GM23338 (cell line): Measurements from ENCODE around the gene FBXW10.
"Not testable (repeated sequence)": the region's sequence is repeated elsewhere in the genome, so short reads cannot be mapped to it uniquely, and the experiment has no call there.

Experiments
- CREB1 ChIP-seq: fragments of 250-450 bp; sonication (Bioruptor Pico); IDR thresholded peaks from 2 replicates; pipeline ENCODE4 v1.5.0; 2020; ENCODE audit warnings: low read depth, mild to moderate bottlenecking, moderate library complexity
- EZH2 ChIP-seq: fragments of 200-600 bp; sonication (generic); IDR thresholded peaks from one replicate; pipeline ENCODE4 v1.8.0; 2017; ENCODE audit warnings: antibody characterized with exemption, mild to moderate bottlenecking, low read depth; ENCODE audit not compliant: unreplicated experiment
- EZH2phosphoT487 ChIP-seq: fragments of 200-600 bp; sonication (generic); IDR thresholded peaks from one replicate; pipeline ENCODE4 v1.8.1; 2018; ENCODE audit warnings: antibody characterized with exemption; ENCODE audit not compliant: unreplicated experiment
- NANOG ChIP-seq: IDR thresholded peaks from 2 replicates; pipeline ENCODE4 v1.6.1; 2016; ENCODE audit warnings: antibody characterized with exemption, borderline replicate concordance
- POLR2AphosphoS5 ChIP-seq: IDR thresholded peaks from 2 replicates; pipeline ENCODE4 v1.6.1; 2016; ENCODE audit warnings: antibody characterized with exemption, low read depth
- ZNF331 ChIP-seq: fragments of 250-450 bp; sonication (Bioruptor Pico); IDR thresholded peaks from 2 replicates; pipeline ENCODE4 v1.5.0; 2020; ENCODE audit warnings: low read depth, mild to moderate bottlenecking, moderate library complexity
- TF ChIP-seq, protein P1 (sequence below), 2 experiments: fragments of 200-600 bp in 1 of 2; sonication (generic) in 1 of 2; conservative IDR thresholded peaks; 2 replicates each; pipeline versions ENCODE4 v1.5.1 to v1.6.1; 2016 to 2017; ENCODE audit warnings: antibody characterized with exemption in 2 of 2, low read depth in 2 of 2, mild to moderate bottlenecking in 2 of 2, moderate library complexity in 1 of 2
- TF ChIP-seq, protein P2 (sequence below): IDR thresholded peaks from one replicate; pipeline ENCODE4 v1.6.1; 2018; ENCODE audit warnings: antibody characterized with exemption; ENCODE audit not compliant: unreplicated experiment
- TF ChIP-seq, protein P3 (sequence below): IDR thresholded peaks from 2 replicates; pipeline ENCODE4 v1.6.1; 2016; ENCODE audit warnings: antibody characterized with exemption

DNA sequence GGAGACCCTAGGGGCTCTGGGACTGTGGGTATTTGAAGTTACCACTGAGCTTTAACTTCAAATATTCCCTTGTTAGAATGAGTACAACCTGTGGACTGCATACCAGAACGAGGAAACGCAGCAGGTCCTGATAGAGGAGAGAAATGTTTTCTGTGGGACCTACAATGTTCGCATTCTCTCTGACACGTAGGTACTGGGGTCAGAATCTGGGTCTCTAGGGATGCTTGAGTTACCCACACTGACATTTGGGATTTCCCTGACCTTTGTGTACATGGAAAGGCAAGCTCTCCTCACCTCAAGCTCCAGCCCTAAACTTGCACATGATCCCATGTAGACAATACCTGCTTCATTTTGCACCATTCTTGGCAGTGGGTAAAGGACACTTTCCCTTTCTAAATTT lies 12.1 kb downstream of the FBXW10 start:
- not testable (repeated sequence) for TF ChIP-seq POLR2AphosphoS5; EZH2; NANOG; EZH2phosphoT487; CREB1; ZNF331 (CRISPR knock-in tag)
- TF ChIP-seq, protein P1, sequence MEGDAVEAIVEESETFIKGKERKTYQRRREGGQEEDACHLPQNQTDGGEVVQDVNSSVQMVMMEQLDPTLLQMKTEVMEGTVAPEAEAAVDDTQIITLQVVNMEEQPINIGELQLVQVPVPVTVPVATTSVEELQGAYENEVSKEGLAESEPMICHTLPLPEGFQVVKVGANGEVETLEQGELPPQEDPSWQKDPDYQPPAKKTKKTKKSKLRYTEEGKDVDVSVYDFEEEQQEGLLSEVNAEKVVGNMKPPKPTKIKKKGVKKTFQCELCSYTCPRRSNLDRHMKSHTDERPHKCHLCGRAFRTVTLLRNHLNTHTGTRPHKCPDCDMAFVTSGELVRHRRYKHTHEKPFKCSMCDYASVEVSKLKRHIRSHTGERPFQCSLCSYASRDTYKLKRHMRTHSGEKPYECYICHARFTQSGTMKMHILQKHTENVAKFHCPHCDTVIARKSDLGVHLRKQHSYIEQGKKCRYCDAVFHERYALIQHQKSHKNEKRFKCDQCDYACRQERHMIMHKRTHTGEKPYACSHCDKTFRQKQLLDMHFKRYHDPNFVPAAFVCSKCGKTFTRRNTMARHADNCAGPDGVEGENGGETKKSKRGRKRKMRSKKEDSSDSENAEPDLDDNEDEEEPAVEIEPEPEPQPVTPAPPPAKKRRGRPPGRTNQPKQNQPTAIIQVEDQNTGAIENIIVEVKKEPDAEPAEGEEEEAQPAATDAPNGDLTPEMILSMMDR (conservative IDR thresholded peaks at IDR 0.05; ENCODE audit: low read depth in 2 of 2) = not testable (repeated sequence)
- TF ChIP-seq, protein P2, sequence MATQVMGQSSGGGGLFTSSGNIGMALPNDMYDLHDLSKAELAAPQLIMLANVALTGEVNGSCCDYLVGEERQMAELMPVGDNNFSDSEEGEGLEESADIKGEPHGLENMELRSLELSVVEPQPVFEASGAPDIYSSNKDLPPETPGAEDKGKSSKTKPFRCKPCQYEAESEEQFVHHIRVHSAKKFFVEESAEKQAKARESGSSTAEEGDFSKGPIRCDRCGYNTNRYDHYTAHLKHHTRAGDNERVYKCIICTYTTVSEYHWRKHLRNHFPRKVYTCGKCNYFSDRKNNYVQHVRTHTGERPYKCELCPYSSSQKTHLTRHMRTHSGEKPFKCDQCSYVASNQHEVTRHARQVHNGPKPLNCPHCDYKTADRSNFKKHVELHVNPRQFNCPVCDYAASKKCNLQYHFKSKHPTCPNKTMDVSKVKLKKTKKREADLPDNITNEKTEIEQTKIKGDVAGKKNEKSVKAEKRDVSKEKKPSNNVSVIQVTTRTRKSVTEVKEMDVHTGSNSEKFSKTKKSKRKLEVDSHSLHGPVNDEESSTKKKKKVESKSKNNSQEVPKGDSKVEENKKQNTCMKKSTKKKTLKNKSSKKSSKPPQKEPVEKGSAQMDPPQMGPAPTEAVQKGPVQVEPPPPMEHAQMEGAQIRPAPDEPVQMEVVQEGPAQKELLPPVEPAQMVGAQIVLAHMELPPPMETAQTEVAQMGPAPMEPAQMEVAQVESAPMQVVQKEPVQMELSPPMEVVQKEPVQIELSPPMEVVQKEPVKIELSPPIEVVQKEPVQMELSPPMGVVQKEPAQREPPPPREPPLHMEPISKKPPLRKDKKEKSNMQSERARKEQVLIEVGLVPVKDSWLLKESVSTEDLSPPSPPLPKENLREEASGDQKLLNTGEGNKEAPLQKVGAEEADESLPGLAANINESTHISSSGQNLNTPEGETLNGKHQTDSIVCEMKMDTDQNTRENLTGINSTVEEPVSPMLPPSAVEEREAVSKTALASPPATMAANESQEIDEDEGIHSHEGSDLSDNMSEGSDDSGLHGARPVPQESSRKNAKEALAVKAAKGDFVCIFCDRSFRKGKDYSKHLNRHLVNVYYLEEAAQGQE = not testable (repeated sequence)
- TF ChIP-seq, protein P3, sequence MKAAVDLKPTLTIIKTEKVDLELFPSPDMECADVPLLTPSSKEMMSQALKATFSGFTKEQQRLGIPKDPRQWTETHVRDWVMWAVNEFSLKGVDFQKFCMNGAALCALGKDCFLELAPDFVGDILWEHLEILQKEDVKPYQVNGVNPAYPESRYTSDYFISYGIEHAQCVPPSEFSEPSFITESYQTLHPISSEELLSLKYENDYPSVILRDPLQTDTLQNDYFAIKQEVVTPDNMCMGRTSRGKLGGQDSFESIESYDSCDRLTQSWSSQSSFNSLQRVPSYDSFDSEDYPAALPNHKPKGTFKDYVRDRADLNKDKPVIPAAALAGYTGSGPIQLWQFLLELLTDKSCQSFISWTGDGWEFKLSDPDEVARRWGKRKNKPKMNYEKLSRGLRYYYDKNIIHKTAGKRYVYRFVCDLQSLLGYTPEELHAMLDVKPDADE = not testable (repeated sequence)
